ENCODE measurements around the gene SNX7. TPM values are rescaled to one million over a fixed set of nuclear protein-coding genes. Genes with fewer than 3 reads are reported as not detected.

Gene SNX7
- total and polyA plus RNA-seq, 9 of the 15 experiments (the other 6 are each of a cell fraction or from before 2014, with no cell fraction given): 0.09 TPM; not detected in 8

- no peaks in the 10 kb centered on the region for H3K9me1 ChIP-seq (ENCODE audit: control insufficient read depth, insufficient read depth, low read length)
- POLR2A ChIA-PET: no interaction called here
- no peak overlapping the region for H2AFZ ChIP-seq (ENCODE audit: low read depth, low read length)
- TF ChIP-seq TAF1 (IDR thresholded peaks at IDR 0.05; ENCODE audit: control insufficient read depth, extremely low read depth, insufficient read depth, low read length, severe bottlenecking) (no peak), ELK3 (CRISPR knock-in tag; IDR thresholded peaks at IDR 0.05) (no peak), MAFK (IDR thresholded peaks at IDR 0.05; ENCODE audit: low read length) (no peak), YY1 (IDR thresholded peaks at IDR 0.05; ENCODE audit: borderline replicate concordance in 1 of 3, control insufficient read depth in 1 of 3, extremely low read depth in 1 of 3, insufficient read depth in 3 of 3, insufficient read length in 1 of 3, insufficient replicate concordance in 2 of 3, low read depth in 1 of 3, low read length in 2 of 3) (no peak), HCFC1 (IDR thresholded peaks at IDR 0.05; ENCODE audit: low read depth, low read length) (no peak), RBM17 (IDR thresholded peaks at IDR 0.05; ENCODE audit: borderline replicate concordance, low read depth, low read length) (no peak), PCBP1 (IDR thresholded peaks at IDR 0.05; ENCODE audit: low read depth, low read length, poor library complexity, severe bottlenecking) (no peak), ZBED1 (IDR thresholded peaks at IDR 0.05) (no peak), RFX1 (IDR thresholded peaks at IDR 0.05) (no peak), RBM22 (IDR thresholded peaks at IDR 0.05; ENCODE audit: low read depth, low read length, poor library complexity, severe bottlenecking) (no peak), MTA3 (IDR thresholded peaks at IDR 0.05; ENCODE audit: borderline replicate concordance) (no peak), KLF16 (IDR thresholded peaks at IDR 0.05) (no peak), CBX2 (IDR thresholded peaks at IDR 0.05; ENCODE audit: insufficient read depth, low read length, poor library complexity, severe bottlenecking) (no peak), SMARCE1 (IDR thresholded peaks at IDR 0.05) (no peak), SMAD3 (CRISPR knock-in tag; conservative IDR thresholded peaks at IDR 0.05) (no peak), THRAP3 (IDR thresholded peaks at IDR 0.05; ENCODE audit: borderline replicate concordance) (no peak), MLLT1 (IDR thresholded peaks at IDR 0.05) (no peak)
- H4K20me1 ChIP-seq (replicated peaks; ENCODE audit: control insufficient read depth, insufficient read depth, low read length): no peaks in the 10 kb centered on the region
- no peaks in the 10 kb centered on the region for H3K4me1 ChIP-seq (replicated peaks in 1 of 2; ENCODE audit: control insufficient read depth in 2 of 2, insufficient read depth in 2 of 2, low read length in 2 of 2)
- in situ Hi-C loops (cut with MboI) (no loop called here), intact Hi-C loops (cut with micrococcal nuclease) (no loop called here)
- no peak for DNase-seq (ENCODE audit: extremely low read depth in 1 of 4, low spot score in 3 of 4)
- no peak overlapping the region for H3K27ac ChIP-seq (ENCODE audit: extremely low read depth, low read depth, low read length)
- CTCF ChIA-PET (ENCODE audit: low intra/inter-chr PET ratio): no interaction called here
- FAIRE-seq: no peak
- H3K9me3 ChIP-seq (replicated peaks; ENCODE audit: control insufficient read depth, insufficient read depth, low read depth, low read length): no peaks in the 10 kb centered on the region; the same call in 1 of the 2 replicates
- no peaks in the 10 kb centered on the region for H3K27me3 ChIP-seq (ENCODE audit: control insufficient read depth in 2 of 2, insufficient read depth in 2 of 2, low read length in 2 of 2)
- no peak overlapping the region for H3K4me3 ChIP-seq
- WGBS (ENCODE audit: insufficient coverage, low coverage, missing lambda C conversion rate): 5% methylated on average over 2 of the region's 2 CpGs
- H3K4me2 ChIP-seq (ENCODE audit: insufficient read depth, low read length): no peak overlapping the region
- no peaks in the 10 kb centered on the region for H3K36me3 ChIP-seq (ENCODE audit: control insufficient read depth, insufficient read depth, low read length)
- H3K79me2 ChIP-seq (ENCODE audit: control insufficient read depth, insufficient read depth, low read length): no peaks in the 10 kb centered on the region
- no peak overlapping the region for H3K9ac ChIP-seq (ENCODE audit: insufficient read depth in 1 of 2, low read depth in 2 of 2, low read length in 2 of 2)
- no peak for ATAC-seq
- BruUV-seq (replicated peaks): no TSS peak
Measured at GRCh38 chr1:98688110-98688739, 26.7 kb downstream of the SNX7 start.
